HG03439 (cell line): ENCODE results near the gene MARCHF3.
"Not testable (repeated sequence)": the region's sequence is repeated elsewhere in the genome, so short reads cannot be mapped to it uniquely, and the experiment has no call there.

Experiments used
- ATAC-seq: cut with Tn5 transposase; IDR thresholded peaks from one replicate; pipeline ENCODE4 v1.9.1; 2021; ENCODE audit warnings: mild to moderate bottlenecking, moderate library complexity; ENCODE audit not compliant: unreplicated experiment

MARCHF3 gene

DNA sequence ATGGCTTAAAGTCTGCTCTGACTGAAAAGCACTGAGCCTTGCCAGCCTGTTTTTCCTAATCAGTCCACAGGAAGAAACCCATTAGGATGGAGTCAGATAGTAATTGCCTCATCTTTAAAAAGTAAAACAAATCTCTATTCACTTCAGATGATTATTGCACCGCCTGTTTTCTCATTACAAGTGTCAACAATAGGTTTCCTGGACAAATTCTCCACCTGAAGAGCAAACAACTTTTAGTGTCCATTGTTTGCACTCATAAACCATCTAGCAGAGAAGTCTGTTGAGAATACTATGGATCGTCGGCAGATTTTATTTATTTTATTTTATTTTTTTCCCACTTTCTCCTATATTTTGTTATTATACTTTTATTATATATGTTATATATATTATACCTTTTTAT, 22.7 kb upstream of the MARCHF3 start:
- no peak for ATAC-seq

DNA sequence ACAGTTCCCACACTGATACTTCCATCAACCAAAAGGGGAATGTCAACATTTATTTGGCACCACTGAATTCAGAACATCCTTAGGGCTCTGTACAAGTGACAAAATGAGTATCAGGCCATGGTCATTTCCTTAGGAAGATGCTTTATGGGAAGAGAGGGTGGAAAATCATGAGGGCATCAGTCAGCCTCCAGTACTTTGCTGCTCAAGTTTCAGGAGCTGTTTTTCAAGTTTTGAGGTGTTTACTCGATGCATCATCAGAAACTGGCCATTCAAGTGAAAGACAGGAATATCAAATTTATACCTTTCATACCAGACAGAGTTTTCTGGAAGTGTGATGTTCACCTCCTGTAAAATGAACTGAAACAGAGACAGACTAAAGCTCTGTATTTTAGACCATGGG, 21.2 kb upstream of the MARCHF3 start:
- no peak for ATAC-seq

DNA sequence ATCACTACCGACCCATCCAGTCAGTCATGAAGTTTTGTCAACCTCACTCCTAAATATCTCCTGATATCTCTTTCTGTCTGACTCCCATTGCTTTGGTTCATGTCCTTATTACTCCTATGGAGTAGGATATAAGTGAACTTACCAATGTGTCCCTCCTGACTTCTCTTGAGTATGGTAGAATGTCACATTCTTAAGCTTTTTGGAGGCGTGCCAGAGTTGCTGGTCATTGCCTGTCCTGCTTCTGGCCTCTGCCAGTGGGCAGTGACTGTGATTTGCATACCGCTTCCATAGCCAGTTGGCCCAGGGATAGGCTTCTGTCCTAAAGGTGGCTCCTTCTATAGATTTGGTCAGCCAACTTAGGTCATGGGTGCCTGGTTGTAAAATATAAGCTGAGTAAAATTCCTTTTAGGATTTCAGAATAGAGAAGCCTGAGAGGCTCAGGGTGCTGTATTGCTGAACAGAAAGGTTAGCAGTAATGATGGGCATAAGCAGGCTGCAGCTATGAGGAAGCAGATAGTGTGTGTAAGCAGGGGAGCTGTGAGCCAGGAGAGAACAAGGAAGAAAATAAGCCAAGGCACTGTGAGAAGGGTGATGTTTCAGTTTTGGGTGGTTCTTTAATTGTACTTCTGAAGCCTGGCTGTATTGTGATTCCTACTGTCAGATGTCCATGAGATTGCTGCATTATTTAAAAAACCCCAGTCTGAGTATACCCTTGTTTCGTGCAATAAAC, 16.1 kb upstream of the MARCHF3 start:
- no peak for ATAC-seq

DNA sequence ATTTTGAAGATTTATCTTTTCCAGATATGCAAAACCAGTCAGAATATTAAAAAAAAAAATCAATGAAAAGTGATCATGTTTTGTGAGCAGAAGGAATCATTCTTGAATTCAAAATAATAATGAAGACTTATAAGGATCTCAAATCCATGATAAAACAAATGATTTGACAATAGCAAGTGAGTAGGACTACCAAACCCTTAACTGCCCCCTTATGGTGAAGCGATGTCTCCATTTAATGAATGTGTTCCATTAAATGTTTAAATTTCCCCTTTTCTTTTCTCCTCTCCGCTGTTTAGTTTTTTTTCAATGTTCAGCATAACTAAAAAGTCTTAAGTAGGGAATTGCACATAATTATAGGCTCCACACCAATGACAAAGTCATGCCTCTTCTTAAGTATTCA, 12.2 kb upstream of the MARCHF3 start:
- no peak for ATAC-seq

DNA sequence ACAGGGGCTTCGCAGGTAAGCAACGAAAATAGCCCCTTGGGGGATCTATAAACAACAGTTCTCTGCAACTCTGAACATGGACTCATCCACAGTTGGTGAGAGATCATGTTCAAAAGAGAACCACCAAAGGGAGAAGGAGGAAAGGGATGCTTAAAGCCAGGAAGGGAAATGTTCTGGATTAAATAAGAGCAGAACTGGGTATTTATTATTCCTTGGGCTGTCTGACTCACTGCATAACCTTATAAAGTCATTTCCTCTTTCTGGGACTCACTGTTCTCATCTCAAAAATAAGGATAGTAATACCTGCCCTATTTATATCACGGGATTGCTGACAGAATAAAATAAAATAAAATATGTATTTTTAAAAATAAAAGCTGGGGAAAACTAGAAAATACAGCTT, 11.2 kb upstream of the MARCHF3 start:
- no peak for ATAC-seq

DNA sequence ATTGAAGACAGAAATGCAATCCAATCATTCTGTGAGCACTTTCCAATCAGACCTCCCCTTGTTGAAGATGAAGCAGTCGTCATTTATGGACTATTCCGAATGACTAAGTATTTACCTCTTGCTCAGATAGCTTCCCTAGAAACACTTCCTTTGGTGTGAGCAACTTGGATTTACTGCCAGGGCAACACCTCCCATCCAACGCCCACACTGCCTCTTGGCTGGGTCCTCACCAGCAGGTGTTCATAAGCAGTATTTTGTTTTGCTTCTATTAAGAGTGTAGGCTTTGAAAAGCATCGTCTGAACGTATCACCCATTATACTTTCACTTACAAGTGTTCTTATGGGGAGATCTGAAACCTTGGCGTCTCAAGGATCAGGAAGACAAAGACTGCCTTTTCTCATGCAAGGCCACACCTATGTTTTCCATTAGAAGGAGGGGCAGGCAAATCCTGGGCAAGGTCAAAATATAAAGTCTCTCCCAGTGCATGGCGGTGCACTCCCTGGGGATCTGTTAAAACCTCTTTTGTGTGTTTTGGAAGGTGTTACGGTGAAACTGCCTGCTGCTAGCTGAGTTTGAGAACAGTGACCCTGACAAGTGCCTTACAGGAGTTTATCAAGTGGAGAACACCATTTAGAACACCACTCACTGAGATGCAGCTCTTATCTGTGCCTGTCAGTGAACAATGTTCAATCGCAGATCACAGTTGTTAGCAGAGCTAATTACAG, 10.6 kb upstream of the MARCHF3 start:
- ATAC-seq, result no peak

DNA sequence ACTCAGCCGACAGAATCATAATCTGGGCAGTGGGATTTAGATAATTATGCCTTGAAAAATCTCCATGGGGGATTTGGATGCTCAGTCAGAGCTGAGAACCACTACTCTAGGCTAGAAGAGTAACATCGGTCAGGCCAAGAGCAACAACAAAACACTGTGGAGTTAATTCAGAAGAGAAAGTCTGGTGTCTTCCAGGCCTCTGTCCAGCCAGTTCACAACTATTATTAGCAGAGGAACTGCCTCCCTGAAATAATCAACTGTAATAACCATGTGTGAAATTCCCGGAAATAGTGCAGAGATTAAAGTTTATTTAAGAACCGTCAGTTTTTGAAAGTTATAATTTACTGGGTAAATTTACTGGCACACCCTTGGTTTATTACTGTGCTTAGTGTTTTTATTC, 8.2 kb upstream of the MARCHF3 start:
- ATAC-seq, result no peak

DNA sequence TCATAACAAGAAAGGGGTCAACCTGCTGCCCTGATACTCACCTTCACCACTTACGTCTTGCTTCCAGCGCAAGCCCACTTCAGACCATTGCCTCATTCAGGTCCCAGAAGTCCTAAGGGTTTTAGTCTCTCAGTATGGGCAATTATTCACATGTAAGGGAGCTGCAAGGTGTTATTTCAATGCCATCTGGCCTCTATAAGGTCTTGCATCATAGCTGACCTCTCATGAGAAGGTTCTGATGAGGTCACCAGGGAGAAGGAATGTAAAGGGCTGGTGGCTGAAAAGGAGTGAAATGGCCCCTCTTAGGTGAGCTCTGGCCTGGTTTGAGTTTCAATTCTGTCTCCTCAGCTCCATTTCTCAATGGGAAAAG, 1.5 kb upstream of the MARCHF3 start:
- ATAC-seq, result no peak

DNA sequence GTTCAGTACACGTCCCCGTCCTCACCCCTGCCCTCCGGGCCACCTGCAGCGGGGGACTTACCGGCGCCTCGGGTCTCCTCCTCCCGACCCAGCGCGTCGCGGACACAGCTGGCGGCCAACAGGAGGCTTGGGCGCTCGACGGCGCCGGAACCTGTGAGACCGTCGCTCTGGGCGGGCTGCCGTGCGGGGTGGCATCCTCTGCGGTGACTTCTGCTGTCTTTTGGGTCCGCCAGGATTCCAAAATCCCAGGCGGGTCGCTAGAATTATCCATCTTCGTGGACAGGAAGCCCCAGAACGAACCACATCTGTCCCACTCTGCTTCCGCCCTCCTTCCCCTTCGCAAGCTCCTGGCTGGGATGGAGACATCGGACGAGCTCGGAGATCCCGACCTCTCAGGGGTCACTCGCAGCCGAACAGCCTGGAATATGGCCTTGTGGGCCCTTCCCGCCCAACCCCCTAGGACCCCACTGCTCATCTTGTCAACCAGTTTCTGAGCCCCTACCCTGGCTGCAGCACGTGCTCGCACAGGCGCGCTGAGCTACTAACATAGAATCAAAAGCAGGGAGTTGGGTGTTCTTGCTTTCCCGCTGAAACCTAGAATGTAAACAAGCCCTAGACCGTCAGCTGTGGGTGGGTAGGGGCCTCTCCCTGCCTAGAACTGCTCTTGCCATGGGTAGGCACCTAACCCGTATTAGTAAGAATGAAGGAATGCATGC, 947 bp upstream of the MARCHF3 start:
- peak; percentile 21 for ATAC-seq

DNA sequence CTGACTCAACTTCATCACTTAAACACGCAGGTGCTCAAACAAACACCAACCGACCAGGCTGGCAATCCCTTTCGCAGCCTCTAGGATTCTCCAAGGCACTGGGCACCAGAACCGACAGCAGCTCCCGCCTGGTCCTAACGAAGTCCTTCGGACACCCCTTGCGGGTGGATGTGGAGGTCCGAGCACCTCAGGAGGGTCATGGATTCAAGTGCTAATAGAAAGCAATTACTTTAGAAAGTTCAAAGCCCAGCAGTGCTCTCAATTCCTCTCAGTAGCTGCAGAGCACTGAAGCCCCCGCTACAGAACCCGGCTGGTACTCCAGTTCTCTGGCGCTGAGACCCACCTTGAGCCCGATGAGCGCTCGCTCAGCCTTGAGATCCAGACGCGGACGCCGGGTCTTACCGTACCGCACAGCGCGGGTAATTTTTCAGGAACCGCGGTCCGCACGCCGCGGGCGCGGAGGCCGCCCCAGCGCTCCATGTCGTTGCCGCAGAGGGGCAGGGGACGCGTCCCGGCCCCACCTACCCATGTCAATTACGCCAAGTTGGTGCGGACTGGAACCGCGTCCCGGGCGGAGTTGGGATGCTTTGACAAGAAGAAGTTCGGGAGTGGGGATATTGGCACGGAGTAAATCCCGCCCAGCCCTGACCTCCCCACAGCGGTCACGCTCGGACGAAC, 638 bp downstream of the MARCHF3 start:
- peak; percentile 6 for ATAC-seq

DNA sequence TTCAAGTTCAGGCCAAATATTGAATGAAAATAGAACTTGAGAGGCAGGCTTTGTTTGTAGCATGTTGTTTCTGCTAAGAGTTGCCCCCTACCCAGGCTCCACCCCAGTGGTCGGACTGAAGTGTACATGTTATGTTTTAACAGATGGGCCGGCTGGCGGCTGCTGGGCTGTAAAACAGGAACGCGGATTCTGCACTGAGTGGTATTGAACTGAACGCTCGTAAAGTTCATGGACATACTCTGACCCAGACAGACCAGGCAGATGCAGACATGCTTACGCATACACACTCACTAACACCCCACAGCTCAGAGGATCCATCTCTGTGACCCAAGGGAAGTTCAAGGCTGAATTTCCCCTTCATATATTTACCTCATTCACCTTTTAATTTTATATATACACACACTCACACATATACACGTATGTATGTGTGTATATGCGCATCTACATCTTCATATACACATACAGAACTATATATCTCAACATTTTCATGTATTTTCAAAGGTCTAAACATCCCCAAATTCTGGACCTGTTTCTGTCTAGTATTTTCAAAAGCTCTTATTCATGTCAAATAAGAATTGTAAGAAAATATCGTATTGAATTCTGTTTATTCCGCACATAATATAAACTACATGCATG, 1.4 kb downstream of the MARCHF3 start:
- no peak for ATAC-seq

DNA sequence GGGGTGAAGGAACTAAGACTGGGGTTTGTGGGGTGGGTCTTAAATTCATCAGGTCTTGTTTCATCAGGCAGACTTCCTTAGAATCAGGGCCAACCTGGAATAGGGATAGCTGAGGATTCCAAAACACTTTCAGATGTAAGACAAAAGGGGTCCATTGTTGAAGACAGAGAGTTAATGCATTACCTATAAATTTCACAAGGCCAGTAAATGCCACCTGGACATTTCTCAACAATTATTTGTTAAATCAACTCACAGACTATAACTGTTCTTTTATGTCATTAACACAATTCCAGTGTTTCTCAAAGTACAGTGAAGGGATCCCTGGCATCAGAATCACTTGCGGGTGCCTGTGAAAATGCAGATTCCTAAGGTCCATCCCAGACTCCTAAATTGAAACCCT, 2.8 kb downstream of the MARCHF3 start:
- ATAC-seq, result no peak

DNA sequence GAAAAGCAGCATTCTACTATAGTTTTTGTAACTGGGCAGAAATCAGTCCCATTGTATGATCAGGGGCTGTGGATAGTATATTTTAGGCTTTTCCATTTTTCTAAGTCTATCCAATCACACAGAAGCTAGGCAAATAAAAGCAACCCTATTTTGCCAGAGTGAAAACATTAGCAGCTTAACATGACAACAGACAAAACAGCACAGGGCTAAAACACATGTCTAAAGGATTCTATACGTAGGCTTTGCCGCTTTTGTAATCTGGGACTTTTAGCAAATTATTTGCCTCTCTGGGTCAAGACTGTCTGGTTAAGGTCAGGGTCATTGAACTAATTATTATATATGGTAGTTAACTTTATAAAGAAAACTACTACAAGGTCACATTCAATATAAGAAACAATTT, 4.2 kb downstream of the MARCHF3 start:
- ATAC-seq, result no peak

DNA sequence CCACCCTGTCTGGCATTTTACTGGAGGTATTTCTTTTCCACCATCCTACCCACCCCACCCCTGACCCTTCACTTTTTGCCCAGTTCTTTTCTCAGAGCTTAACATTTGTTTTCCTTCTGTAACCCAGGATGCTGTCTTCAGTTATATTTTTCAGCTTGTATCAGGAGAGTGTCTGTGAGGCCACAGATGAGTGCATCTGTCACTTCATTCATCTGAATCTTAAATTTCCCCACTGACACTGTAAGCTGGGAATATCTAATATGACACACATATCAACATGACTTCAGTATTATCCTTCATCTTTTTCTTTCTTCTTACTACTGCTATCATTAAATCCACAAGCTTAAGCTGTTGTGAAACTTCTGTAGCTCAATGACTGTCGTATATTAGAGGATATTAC, 4.9 kb downstream of the MARCHF3 start:
- ATAC-seq, result no peak

DNA sequence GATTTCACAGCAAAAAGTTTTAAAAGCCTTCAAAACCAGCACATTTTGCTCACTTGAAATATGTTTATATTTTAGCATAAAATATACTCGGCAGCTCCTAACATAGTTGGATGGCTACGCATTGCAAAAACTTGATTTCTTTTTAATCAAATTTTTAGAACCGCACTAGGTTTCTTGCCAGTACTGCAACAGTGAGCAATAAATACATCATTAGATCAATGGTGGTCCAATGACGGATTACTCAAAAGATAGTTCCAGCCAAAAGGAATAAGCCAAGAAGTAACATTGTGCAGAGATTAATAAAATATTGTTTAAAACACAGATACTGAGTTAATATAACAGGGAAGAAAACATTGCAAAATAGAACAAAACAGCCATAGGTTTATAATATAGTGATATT, 5.5 kb downstream of the MARCHF3 start:
- ATAC-seq, result no peak

DNA sequence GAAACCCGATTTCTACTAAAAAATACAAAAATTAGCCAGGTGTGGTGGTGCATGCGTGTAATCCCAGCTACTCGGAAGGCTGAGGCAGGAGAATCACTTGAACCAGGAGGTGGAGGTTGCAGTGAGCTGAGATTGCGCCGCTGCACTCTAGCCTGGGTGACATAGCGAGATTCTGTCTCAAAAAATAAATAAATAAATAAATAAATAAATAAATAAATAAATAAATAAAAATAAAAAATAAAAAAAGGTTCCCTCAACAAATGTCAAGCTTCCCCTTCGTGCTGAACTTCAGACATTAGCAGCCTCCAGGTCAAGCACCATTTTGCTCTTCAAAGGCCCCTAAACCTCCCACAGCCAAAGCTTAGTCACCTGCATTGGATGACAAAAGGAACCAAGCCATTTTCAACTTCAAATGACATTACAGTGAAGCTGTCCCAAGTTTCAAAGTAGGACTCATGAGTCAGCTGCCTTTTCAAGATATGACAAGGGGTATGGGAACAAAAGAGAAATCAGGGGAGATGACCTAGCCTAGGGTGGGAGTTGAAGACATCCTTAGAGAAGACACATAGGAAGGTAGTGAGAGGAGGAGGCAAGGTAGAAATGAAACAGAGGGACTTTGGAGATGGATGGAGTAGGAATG, 6.7 kb downstream of the MARCHF3 start:
- ATAC-seq, result not testable (repeated sequence)

DNA sequence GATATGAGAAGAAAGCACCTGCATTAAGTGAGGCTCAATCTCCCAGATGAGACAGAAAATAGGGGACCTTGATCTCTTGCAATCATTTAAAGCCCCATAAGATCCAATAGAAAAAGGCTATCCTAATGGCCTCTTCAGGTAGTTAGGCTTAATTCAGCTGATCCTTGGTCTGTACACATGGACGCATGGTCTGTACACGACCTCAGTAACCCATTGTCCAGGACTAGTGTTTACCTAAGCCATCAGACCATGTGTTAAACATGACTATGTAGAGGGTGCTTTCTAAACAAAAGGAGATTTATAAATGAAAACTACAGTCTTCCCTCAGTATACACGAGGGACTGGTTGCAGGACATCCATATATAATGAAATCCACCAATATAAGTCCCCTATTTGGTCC, 7.5 kb downstream of the MARCHF3 start:
- ATAC-seq, result no peak

DNA sequence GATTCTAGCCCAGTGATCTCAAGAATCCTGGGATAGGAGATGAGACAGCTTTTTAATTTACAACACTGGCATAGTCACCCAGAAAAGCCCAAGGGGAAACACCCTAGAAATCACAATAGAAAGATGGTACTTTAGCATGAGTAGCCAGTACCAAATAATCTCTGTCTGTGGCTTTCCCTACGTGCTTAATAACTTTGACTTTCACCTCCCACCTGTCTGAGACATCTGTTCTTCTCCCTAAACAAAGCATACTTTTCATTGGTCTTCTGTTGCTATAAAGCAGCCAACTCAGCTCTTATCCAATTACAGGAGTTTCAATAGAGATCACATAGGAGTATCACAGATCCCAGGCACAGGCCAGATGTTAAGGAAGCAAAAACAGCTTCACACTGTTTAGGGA, 10.4 kb downstream of the MARCHF3 start:
- ATAC-seq, result no peak

DNA sequence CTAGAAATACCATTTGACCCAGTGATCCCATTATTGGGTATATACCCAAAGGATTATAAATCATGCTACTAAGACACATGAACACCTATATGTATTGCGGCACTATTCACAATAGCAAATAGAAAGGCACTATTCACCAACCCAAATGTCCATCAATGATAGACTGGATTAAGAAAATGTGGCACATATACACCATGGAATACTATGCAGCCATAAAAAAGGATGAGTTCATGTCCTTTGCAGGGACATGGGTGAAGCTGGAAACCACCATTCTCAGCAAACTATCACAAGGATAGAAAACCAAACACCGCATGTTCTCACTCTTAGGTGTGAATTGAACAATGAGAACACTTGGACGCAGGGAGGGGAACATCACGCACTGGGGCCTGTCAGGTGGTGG, 13.6 kb downstream of the MARCHF3 start:
- ATAC-seq, result not testable (repeated sequence)

DNA sequence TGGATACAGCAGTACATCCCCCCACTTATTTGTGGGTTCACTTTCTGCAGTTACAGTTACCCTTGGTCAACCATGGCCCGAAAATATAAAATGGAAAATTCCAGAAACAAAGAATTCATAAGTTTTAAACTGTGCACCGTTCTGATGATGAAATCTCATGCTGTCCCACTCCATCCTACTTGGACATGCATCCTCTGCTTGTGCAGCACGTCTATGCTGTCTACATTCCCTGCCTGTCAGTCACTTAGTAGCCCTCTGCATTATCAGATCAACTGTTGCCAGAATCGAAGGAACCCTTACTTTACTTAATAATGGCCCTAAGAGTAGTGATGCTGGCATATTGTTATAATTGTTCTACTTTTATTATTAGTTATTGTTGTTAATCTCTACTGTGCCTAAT, 14.6 kb downstream of the MARCHF3 start:
- no peak for ATAC-seq

DNA sequence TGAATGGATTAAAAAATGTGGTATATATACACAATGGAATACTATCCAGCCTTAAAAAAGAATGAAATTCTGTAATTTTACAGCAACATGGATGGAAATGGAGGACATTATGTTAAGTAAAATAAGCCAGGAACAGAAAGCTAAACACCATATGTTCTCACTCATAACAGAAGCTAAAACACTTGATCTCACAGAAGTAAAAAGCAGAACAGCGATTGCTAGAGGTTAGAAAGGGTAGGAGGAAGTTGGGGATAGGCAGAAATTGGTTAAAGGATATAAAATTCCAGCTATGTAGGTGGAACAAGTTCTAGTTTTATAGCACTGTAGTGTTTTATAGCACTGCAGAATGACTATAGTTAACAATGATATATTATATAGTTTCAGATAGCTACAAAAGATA, 15.8 kb downstream of the MARCHF3 start:
- peak; percentile 44 for ATAC-seq
